Natural killer cell treated with Interleukin-12 subunit alpha and Interleukin-12 subunit beta and Interleukin-15 and Interleukin-18, amount 100 ng/mL, for 72 hours (primary cell): ENCODE results near the gene LAPTM5. TPM values are rescaled to one million over a fixed set of nuclear protein-coding genes. Genes with fewer than 3 reads are reported as not detected.
A peak's percentile ranks its signal among the peaks of the same experiment; 100 is the strongest.

Source experiments
- ATAC-seq, 2 donors: fragments of 150-1000 bp; cut with Tn5 transposase in 1 of 2; sonication (Bioruptor Pico), chemical (Tn5 transposase) in 1 of 2; 2 replicates each; pipeline ENCODE4 v1.10.0; 2021
- DNase-seq: peaks from one replicate; pipeline ENCODE4 v3.0.0; 2022; ENCODE audit warnings: low spot score
- H3K27ac Mint-ChIP-seq, 2 donors: 1 replicate in 1 of 2; 2 replicates in 1 of 2; pipeline ENCODE4 v1.8.0; 2022; ENCODE audit warnings: mixed read lengths in 2 of 2, mild to moderate bottlenecking in 1 of 2, moderate library complexity in 1 of 2
- H3K27me3 Mint-ChIP-seq, 2 donors: 1 replicate in 1 of 2; 2 replicates in 1 of 2; pipeline ENCODE4 v1.8.0; 2022; ENCODE audit warnings: mixed read lengths in 2 of 2
- H3K36me3 Mint-ChIP-seq: one replicate; pipeline ENCODE4 v1.8.0; 2022; ENCODE audit warnings: mixed read lengths
- H3K4me1 Mint-ChIP-seq, 2 donors: 1 replicate in 1 of 2; 2 replicates in 1 of 2; pipeline ENCODE4 v1.8.0; 2022; ENCODE audit warnings: low read depth in 2 of 2, mixed read lengths in 2 of 2, mild to moderate bottlenecking in 1 of 2
- H3K4me3 Mint-ChIP-seq: one replicate; pipeline ENCODE4 v1.8.0; 2022; ENCODE audit warnings: mixed read lengths
- H3K9me3 Mint-ChIP-seq: 2 replicates; pipeline ENCODE4 v1.8.0; 2022; ENCODE audit warnings: mixed read lengths
- total RNA-seq, 2 donors: library from RNA; stranded (reverse); gene quantifications; one replicate each; pipeline ENCODE4 v1.2.3, GENCODE V29; 2022

LAPTM5 gene
- total RNA-seq, 2 donors from 2014 or later: 150 to 153 TPM

GRCh38 chr1:30781906-30782305 lies 24.3 kb upstream of the LAPTM5 start:
- Mint-ChIP-seq H3K27me3 (peaks cover 0 to 2% of the 10 kb centered on the region in 2 donors), H3K36me3 (no peaks in the 10 kb centered on the region), H3K4me1 (peaks cover 0 to 12% of the 10 kb centered on the region in 2 donors), H3K27ac (no peak overlapping the region), H3K9me3 (no peaks in the 10 kb centered on the region), H3K4me3 (no peak overlapping the region)
- DNase-seq (no peak), ATAC-seq (no peak)

DNA sequence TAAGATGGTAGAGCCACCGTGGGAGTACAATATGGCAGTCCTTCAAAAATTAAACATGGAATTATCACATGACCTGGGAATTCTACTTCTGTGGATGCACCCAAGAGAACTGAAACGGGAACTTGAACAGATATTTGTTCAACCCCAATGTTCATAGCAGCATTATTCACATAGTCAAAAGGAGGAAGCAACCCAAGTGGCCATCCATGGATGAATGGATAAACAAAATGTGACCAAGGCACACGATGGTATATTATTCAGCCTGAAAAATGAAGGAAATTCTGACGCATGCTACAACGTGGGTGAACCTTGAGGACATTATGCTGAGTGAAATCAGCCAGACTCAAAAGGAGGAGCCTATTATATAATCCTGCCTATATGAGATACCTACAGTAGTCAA lies 22.8 kb upstream of the LAPTM5 start:
- ATAC-seq: no peak
- no peak for DNase-seq
- peaks cover 0 to 12% of the 10 kb centered on the region in 2 donors for H3K4me1 Mint-ChIP-seq
- no peaks in the 10 kb centered on the region for H3K27me3 Mint-ChIP-seq
- no peaks in the 10 kb centered on the region for H3K36me3 Mint-ChIP-seq
- H3K4me3 Mint-ChIP-seq: no peak overlapping the region
- no peak overlapping the region for H3K27ac Mint-ChIP-seq
- H3K9me3 Mint-ChIP-seq: no peaks in the 10 kb centered on the region

DNA sequence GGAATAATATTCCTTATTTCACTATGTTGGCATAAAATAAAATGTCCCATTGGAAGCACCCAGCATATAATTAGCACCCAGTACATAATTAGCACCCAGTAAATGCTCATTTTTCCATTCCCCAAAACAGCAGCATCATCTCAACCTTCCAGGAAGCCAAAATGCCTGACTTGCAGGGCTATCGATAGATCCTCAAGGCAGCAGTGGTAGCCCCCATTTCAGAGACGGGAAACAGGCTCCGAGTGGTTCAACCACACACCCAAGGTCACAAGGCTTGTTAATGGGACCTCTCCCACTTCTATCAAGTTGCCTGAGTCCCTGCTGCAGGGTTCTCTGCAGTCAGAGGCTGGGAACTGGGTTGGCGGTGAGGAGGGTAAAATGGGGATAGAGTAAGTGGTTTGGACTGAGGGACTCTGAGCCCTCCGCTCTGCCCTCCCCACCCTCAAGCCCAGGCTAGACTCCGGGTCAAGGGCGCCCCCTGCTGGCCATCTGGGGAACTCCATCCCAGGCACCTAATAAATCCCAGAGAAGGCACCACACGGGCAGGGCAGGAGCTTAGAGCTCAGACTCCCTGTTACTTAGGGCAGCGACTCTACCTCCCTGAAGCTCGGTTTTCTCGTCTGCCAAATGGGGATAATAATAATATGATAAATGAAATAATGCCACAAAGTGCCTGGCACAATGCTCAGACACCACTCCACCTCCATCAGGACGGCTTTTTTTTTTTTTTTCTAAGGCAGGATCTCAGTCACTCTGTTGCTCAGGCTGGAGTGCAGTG lies 21.9 kb upstream of the LAPTM5 start:
- H3K4me1 Mint-ChIP-seq: peaks cover 0 to 12% of the 10 kb centered on the region in 2 donors

DNA sequence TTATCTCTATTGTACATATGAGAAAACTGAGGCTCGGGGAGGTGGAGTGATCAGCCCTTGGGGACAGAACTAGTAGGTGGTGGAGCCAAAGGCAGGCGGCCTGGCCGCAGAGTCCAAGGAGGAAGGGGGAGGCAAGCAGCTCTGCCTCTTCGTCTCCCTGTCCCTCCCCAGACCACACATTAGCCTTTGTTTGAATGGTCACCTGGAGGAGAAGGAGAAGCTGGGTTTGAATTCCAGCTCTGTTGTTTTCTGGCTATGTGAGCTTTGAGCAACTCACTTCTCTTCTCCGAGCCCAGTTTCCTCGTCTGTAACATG lies 21.4 kb upstream of the LAPTM5 start:
- Mint-ChIP-seq H3K36me3 (no peaks in the 10 kb centered on the region), H3K4me3 (no peak overlapping the region), H3K9me3 (no peaks in the 10 kb centered on the region), H3K27ac (no peak overlapping the region), H3K4me1 (peaks cover 0 to 12% of the 10 kb centered on the region in 2 donors), H3K27me3 (no peaks in the 10 kb centered on the region)
- DNase-seq: no peak
- no peak for ATAC-seq

More for the DNA sequence above, 21.9 kb upstream of the LAPTM5 start:
- Mint-ChIP-seq H3K36me3 (no peaks in the 10 kb centered on the region), H3K9me3 (no peaks in the 10 kb centered on the region), H3K4me3 (no peak overlapping the region), H3K27ac (no peak overlapping the region), H3K27me3 (no peaks in the 10 kb centered on the region)
- peak; percentile 89 for DNase-seq
- ATAC-seq: peak; percentile 80

DNA sequence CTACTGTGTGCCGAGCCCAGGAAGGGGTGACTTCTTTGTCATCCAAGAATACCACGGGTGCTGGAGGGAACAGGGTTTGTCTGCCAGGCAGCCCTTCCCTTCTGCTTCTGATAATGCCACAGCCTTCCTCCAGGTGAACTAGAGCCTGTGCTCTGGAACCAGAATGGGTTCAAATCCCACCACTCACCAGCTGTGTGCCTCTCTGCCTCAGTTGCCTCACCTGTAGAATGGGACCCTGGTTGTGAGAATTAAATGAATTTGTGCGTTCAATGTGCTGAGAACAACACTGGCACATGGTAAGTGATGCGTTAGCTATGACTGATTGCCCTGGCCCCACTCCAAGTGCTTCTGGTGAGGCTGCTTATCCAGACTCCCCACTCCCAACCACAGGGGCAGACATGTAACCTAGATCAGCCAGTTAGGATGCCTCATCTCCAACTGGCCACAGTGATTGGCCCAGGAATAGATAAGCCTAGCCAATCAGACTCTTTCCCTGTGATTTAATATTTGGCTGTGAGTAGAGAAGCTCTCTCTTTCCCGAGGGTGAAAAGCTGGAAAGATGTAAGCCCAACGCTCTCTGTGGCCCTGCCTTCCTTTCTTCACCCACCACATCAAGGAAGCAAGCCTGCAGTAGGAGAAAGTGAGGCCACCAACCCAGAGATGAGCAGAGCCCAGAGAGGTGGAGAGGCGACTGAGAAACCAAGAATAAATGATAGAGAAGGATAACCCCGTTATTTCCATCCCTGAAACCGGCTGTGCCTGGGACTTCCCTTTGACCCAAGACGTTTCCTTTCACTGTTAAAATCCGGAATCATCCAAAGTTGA lies 20.8 kb upstream of the LAPTM5 start:
- ATAC-seq (no peak), DNase-seq (no peak)
- no peaks in the 10 kb centered on the region for H3K36me3 Mint-ChIP-seq
- no peaks in the 10 kb centered on the region for H3K9me3 Mint-ChIP-seq
- no peak overlapping the region for H3K4me3 Mint-ChIP-seq
- H3K4me1 Mint-ChIP-seq: peaks cover 0 to 12% of the 10 kb centered on the region in 2 donors
- no peaks in the 10 kb centered on the region for H3K27me3 Mint-ChIP-seq
- H3K27ac Mint-ChIP-seq: no peak overlapping the region

DNA sequence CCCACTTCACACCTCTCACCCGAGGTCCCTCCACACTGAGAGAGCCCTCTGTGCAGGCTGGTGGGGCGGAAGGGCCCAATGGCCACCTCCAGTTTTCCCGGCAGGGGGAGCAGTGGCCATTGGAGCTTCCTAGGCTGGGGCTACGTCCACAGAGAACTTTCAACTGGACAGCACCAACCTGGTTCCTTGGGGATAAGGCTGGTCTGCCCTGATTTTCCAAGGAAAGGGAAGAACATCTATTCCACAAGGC lies 20.3 kb upstream of the LAPTM5 start:
- Mint-ChIP-seq H3K4me1 (peaks cover 0 to 12% of the 10 kb centered on the region in 2 donors), H3K4me3 (no peak overlapping the region), H3K27ac (no peak overlapping the region), H3K9me3 (no peaks in the 10 kb centered on the region), H3K27me3 (no peaks in the 10 kb centered on the region), H3K36me3 (no peaks in the 10 kb centered on the region)
- DNase-seq (no peak), ATAC-seq (no peak)

DNA sequence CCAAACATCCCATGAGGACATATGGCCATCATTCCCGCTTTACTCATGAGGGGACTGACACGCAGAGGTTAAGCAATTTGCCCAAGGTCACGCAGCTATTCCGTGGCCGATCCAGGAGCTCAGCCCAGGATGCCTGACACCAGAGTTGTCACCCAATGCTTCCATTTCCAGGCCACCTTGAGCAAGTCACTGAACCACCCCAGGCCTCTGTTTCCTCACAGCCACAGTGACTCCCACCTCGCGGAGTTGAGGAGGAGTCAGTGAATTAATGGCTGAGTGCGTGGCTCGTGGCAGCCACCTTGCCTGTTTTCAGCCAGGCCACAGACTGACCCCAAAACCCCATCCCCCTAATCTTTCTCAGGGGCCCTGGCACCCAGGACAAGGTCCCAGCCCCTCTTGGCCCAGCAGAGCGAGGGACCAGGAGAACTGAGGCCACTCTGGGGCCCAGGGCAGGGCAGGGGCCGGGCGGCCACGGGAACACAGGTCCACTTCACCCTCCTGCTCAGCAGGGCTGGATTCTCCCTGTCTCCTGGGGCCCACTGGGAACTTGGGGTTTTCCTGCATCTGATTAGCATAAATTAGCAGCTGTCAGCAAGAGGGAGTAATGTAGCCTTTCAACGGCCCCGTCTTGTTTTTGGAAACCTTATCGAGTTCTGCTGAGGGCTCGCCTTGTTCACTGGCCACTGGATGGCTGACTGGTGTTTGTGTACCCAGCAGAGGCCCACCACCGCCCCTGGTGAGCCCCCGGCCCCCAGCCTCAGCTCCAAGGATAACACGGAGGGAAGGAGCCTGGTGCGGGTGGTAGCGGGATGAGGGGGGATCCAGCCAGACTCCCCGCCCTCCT lies 19.7 kb upstream of the LAPTM5 start:
- ATAC-seq: no peak
- no peak for DNase-seq
- Mint-ChIP-seq H3K27me3 (no peaks in the 10 kb centered on the region), H3K27ac (no peak overlapping the region), H3K9me3 (no peaks in the 10 kb centered on the region), H3K36me3 (no peaks in the 10 kb centered on the region), H3K4me3 (no peak overlapping the region), H3K4me1 (peaks cover 0 to 7% of the 10 kb centered on the region in 2 donors)

- Mint-ChIP-seq H3K36me3 (no peaks in the 10 kb centered on the region), H3K9me3 (no peaks in the 10 kb centered on the region), H3K4me3 (no peak overlapping the region), H3K4me1 (peaks cover 0 to 7% of the 10 kb centered on the region in 2 donors), H3K27me3 (no peaks in the 10 kb centered on the region), H3K27ac (no peak overlapping the region)
- DNase-seq (no peak), ATAC-seq (no peak)
Observed at GRCh38 chr1:30776097-30777059, 18.8 kb upstream of the LAPTM5 start.

- Mint-ChIP-seq H3K27ac (no peak overlapping the region), H3K36me3 (no peaks in the 10 kb centered on the region), H3K27me3 (no peaks in the 10 kb centered on the region), H3K4me1 (peaks cover 0 to 7% of the 10 kb centered on the region in 2 donors), H3K4me3 (no peak overlapping the region), H3K9me3 (no peaks in the 10 kb centered on the region)
- no peak for ATAC-seq
- DNase-seq: no peak
Observed at GRCh38 chr1:30775433-30775975, 17.9 kb upstream of the LAPTM5 start.

- Mint-ChIP-seq H3K9me3 (no peaks in the 10 kb centered on the region), H3K36me3 (no peaks in the 10 kb centered on the region), H3K4me1 (peaks cover 0 to 7% of the 10 kb centered on the region in 2 donors), H3K27ac (no peak overlapping the region), H3K4me3 (no peak overlapping the region), H3K27me3 (no peaks in the 10 kb centered on the region)
- DNase-seq (no peak), ATAC-seq (no peak)
Observed at GRCh38 chr1:30774550-30775432, 17.2 kb upstream of the LAPTM5 start.

- H3K36me3 Mint-ChIP-seq: no peaks in the 10 kb centered on the region
- peaks cover 0 to 6% of the 10 kb centered on the region in 2 donors for H3K4me1 Mint-ChIP-seq
- no peak overlapping the region for H3K4me3 Mint-ChIP-seq
- H3K9me3 Mint-ChIP-seq: no peaks in the 10 kb centered on the region
- ATAC-seq (no peak), DNase-seq (no peak)
- H3K27ac Mint-ChIP-seq: no peak overlapping the region
- H3K27me3 Mint-ChIP-seq: no peaks in the 10 kb centered on the region
Observed at GRCh38 chr1:30773722-30774358, 16.3 kb upstream of the LAPTM5 start.

GRCh38 chr1:30771005-30771404 lies 13.4 kb upstream of the LAPTM5 start:
- no peaks in the 10 kb centered on the region for H3K36me3 Mint-ChIP-seq
- no peak overlapping the region for H3K4me3 Mint-ChIP-seq
- ATAC-seq (no peak), DNase-seq (no peak)
- no peaks in the 10 kb centered on the region for H3K27me3 Mint-ChIP-seq
- no peak overlapping the region for H3K27ac Mint-ChIP-seq
- no peaks in the 10 kb centered on the region for H3K9me3 Mint-ChIP-seq
- H3K4me1 Mint-ChIP-seq: peaks cover 0 to 6% of the 10 kb centered on the region in 2 donors
